SK-N-SH (cell line): ENCODE data around the gene GLDC. TPM values are rescaled to one million over a fixed set of nuclear protein-coding genes. Genes with fewer than 3 reads are reported as not detected.
A peak's percentile ranks its signal among the peaks of the same experiment; 100 is the strongest.
"Not testable (repeated sequence)": the region's sequence is repeated elsewhere in the genome, so short reads cannot be mapped to it uniquely, and the experiment has no call there.

Experiments used
- CTCF ChIA-PET: fragments of 300-600, 350-600 bp; formaldehyde crosslinking; extraction: SDS; loops from one replicate; lab custom pipeline; 2021; lab: Yijun Ruan, JAX
- POLR2A ChIA-PET: fragments of 350-600 bp; sonication (Branson Sonifier 250); formaldehyde crosslinking; extraction: SDS; loops from one replicate; lab custom pipeline; 2020; ENCODE audit warnings: antibody characterized with exemption, inconsistent platforms; lab: Yijun Ruan, JAX
- DNase-seq: peaks from one replicate; pipeline ENCODE4 v3.0.0; 2012
- H2AFZ ChIP-seq: fragments of 200-600 bp; sonication (generic); 2 replicates; pipeline ENCODE4 v1.8.1; 2016; ENCODE audit warnings: antibody characterized with exemption, mild to moderate bottlenecking, low read depth
- H3F3A ChIP-seq: fragments of 200-600 bp; sonication (generic); replicated peaks from 2 replicates; pipeline ENCODE3; 2016; ENCODE audit warnings: antibody characterized with exemption, mild to moderate bottlenecking; ENCODE audit not compliant: insufficient read depth
- H3K27ac ChIP-seq, 2 experiments: fragments of 200-500 bp in 1 of 2; fragments of 200-600 bp in 1 of 2; sonication (Bioruptor generic) in 1 of 2; sonication (generic), shearing (Covaris generic) in 1 of 2; 2 replicates each; pipeline versions ENCODE4 v1.5.1 to v1.6.1; 2014 to 2016; ENCODE audit warnings: low read depth in 2 of 2, inconsistent platforms in 1 of 2, low read length in 1 of 2, mild to moderate bottlenecking in 1 of 2, mixed read lengths in 1 of 2
- H3K27me3 ChIP-seq: fragments of 200-600 bp; sonication (generic), shearing (Covaris generic); 2 replicates; pipeline ENCODE4 v1.6.1; 2016; ENCODE audit warnings: mixed run types; ENCODE audit not compliant: insufficient read depth
- H3K36me3 ChIP-seq, 2 experiments: fragments of 200-500 bp in 1 of 2; fragments of 200-600 bp in 1 of 2; sonication (Bioruptor generic) in 1 of 2; sonication (generic) in 1 of 2; replicated peaks in 1 of 2; 2 replicates each; pipeline versions ENCODE3 to v1.5.1; 2014 to 2016; ENCODE audit warnings: low read length in 1 of 2, mild to moderate bottlenecking in 1 of 2; ENCODE audit not compliant: insufficient read depth in 2 of 2, control insufficient read depth in 1 of 2
- H3K4me1 ChIP-seq, 2 experiments: fragments of 200-500 bp in 1 of 2; fragments of 200-600 bp in 1 of 2; sonication (Bioruptor generic) in 1 of 2; sonication (generic), shearing (Covaris generic) in 1 of 2; 2 replicates each; pipeline versions ENCODE4 v1.5.1 to v1.6.1; 2014 to 2016; ENCODE audit warnings: low read depth in 1 of 2, low read length in 1 of 2, mixed run types in 1 of 2; ENCODE audit not compliant: insufficient read depth in 2 of 2, control insufficient read depth in 1 of 2
- H3K4me2 ChIP-seq: fragments of 200-600 bp; sonication (generic), shearing (Covaris generic); 2 replicates; pipeline ENCODE4 v1.6.1; 2017; ENCODE audit warnings: mixed run types
- H3K4me3 ChIP-seq, 2 experiments: fragments of 200-500 bp in 1 of 2; fragments of 200-600 bp in 1 of 2; sonication (Bioruptor generic) in 1 of 2; sonication (generic), shearing (Covaris generic) in 1 of 2; 2 replicates each; pipeline versions ENCODE4 v1.5.1 to v1.8.1; 2014 to 2016; ENCODE audit warnings: low read depth in 2 of 2, inconsistent platforms in 1 of 2, low read length in 1 of 2, mild to moderate bottlenecking in 1 of 2, mixed read lengths in 1 of 2, moderate library complexity in 1 of 2
- H3K79me2 ChIP-seq: fragments of 200-600 bp; sonication (generic); 2 replicates; pipeline ENCODE4 v1.8.1; 2017; ENCODE audit warnings: mild to moderate bottlenecking; ENCODE audit not compliant: insufficient read depth
- H3K9ac ChIP-seq: fragments of 200-600 bp; sonication (generic); 2 replicates; pipeline ENCODE4 v1.6.1; 2017; ENCODE audit warnings: mixed run types
- H3K9me2 ChIP-seq: fragments of 200-600 bp; sonication (generic); 2 replicates; pipeline ENCODE4 v1.6.1; 2017; ENCODE audit warnings: mixed run types
- H3K9me3 ChIP-seq: fragments of 200-600 bp; sonication (generic); 2 replicates; pipeline ENCODE4 v1.6.1; 2017; ENCODE audit warnings: mixed run types, mild to moderate bottlenecking, moderate library complexity
- H4K20me1 ChIP-seq: fragments of 200-600 bp; sonication (generic); 2 replicates; pipeline ENCODE4 v1.6.1; 2017; ENCODE audit warnings: mild to moderate bottlenecking, mixed run types; ENCODE audit not compliant: insufficient read depth
- CHD2 ChIP-seq: fragments of 150-350 bp; IDR thresholded peaks from 2 replicates; pipeline ENCODE4 v1.6.1; 2018; ENCODE audit warnings: low read length; ENCODE audit not compliant: partially characterized antibody
- EP300 ChIP-seq, 2 experiments: IDR thresholded peaks; 2 replicates each; pipeline versions ENCODE4 v1.4.0 to v1.6.1; 2012; ENCODE audit warnings: borderline replicate concordance in 1 of 2, low read depth in 1 of 2, low read length in 1 of 2
- EZH2phosphoT487 ChIP-seq: fragments of 200-600 bp; sonication (generic); IDR thresholded peaks from 2 replicates; pipeline ENCODE4 v1.6.1; 2017; ENCODE audit warnings: low read depth, mixed run types, mild to moderate bottlenecking, antibody characterized with exemption, moderate library complexity, borderline replicate concordance
- FOSL2 ChIP-seq: IDR thresholded peaks from 2 replicates; pipeline ENCODE4 v1.4.0; 2012; ENCODE audit warnings: low read depth, mild to moderate bottlenecking, moderate library complexity, borderline replicate concordance
- FOXM1 ChIP-seq: IDR thresholded peaks from 2 replicates; pipeline ENCODE4 v1.4.0; 2012; ENCODE audit warnings: low read depth, mild to moderate bottlenecking
- GATA2 ChIP-seq: sonication (generic); formaldehyde crosslinking; IDR thresholded peaks from 2 replicates; pipeline ENCODE4 v1.5.0; 2020; ENCODE audit warnings: mild to moderate bottlenecking, missing genetic modification reagents
- NFIC ChIP-seq: IDR thresholded peaks from 2 replicates; pipeline ENCODE4 v1.4.0; 2012; ENCODE audit warnings: borderline replicate concordance
- NRF1 ChIP-seq: IDR thresholded peaks from 2 replicates; pipeline ENCODE4 v1.6.1; 2012; ENCODE audit warnings: low read depth, mild to moderate bottlenecking, low read length
- POLR2AphosphoS5 ChIP-seq: IDR thresholded peaks from 2 replicates; pipeline ENCODE4 v1.6.1; 2012; ENCODE audit warnings: low read depth, low read length
- RCOR1 ChIP-seq: fragments of 150-350 bp; IDR thresholded peaks from 2 replicates; pipeline ENCODE4 v1.6.1; 2017; ENCODE audit warnings: antibody characterized with exemption, low read length
- SMC3 ChIP-seq: IDR thresholded peaks from 2 replicates; pipeline ENCODE4 v1.6.1; 2012; ENCODE audit warnings: low read depth, low read length, improper control_type of control experiment
- TEAD4 ChIP-seq: IDR thresholded peaks from 2 replicates; pipeline ENCODE4 v1.4.0; 2012; ENCODE audit warnings: mild to moderate bottlenecking, borderline replicate concordance; ENCODE audit not compliant: insufficient read depth
- YY1 ChIP-seq: IDR thresholded peaks from 2 replicates; pipeline ENCODE4 v1.4.0; 2012; ENCODE audit warnings: low read depth, mild to moderate bottlenecking
- WGBS: methylation state at CpG from one replicate; pipeline ENCODE4 v1.1.6; 2017; ENCODE audit warnings: low lambda C conversion rate; 5-methylcytosine and 5-hydroxymethylcytosine counted together
- polyA plus RNA-seq, 3 experiments: library from polyadenylated mRNA; depleted of rRNA; stranded (reverse); fragments of >200 nt; gene quantifications; 2 replicates each; pipeline ENCODE4 v1.2.3, GENCODE V29; 2012
- TF ChIP-seq, protein P1 (sequence below): IDR thresholded peaks from 2 replicates; pipeline ENCODE4 v1.4.0; 2012; ENCODE audit warnings: low read depth, borderline replicate concordance
- TF ChIP-seq, protein P2 (sequence below): IDR thresholded peaks from 2 replicates; pipeline ENCODE4 v1.4.0; 2012; ENCODE audit warnings: low read depth, borderline replicate concordance
- TF ChIP-seq, protein P3 (sequence below): IDR thresholded peaks from 2 replicates; pipeline ENCODE4 v1.4.0; 2012; ENCODE audit warnings: low read depth
- TF ChIP-seq, protein P4 (sequence below): fragments of 200-600 bp; sonication (generic); IDR thresholded peaks from 2 replicates; pipeline ENCODE4 v1.6.1; 2017; ENCODE audit warnings: antibody characterized with exemption, mild to moderate bottlenecking, moderate library complexity

The GLDC gene
- polyA plus RNA-seq, 1 of the 3 experiments (the other 2 are of a cell fraction) = 4.1 TPM

DNA sequence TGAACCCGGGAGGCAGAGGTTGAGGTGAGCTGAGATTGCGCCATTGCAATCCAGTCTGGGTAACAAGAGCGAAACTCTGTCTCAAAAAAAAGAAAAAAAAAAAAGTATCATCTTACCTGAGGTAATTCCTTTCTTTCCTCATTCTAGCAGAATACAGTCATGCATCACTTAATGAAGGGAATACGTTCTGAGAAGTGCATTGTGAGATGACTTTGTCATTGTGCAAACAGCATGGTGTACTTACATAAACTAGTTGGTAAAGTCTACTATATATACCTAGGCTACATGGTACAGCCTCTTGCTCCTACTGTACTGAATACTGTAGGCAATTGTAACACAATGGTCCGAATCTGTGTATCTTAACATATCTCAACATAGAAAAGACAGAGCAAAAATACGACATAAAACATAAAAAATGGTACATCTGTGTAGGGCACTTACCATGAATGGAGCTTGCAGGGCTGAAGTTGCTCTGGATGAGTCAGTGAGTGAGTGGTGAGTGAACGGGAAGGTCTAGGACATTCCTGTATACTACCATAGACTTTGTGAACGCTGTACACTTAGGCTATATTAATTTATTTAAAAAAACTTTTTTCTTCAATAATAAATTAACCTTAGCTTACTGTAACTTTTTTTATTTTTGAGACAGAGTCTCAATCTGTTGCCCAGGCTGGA is 100.4 kb downstream of the GLDC start:
- CTCF ChIA-PET = interaction anchor here (0.9 kb wide), 1 partner anchor 25 kb away, joined by 3 read pairs; no protein-coding TSS in a partner anchor
- TF ChIP-seq GATA2 (CRISPR knock-in tag) (no peak), NFIC (no peak), POLR2AphosphoS5 (no peak), FOSL2 (peak; percentile 3; the same call in 1 of the 2 replicates)

DNA sequence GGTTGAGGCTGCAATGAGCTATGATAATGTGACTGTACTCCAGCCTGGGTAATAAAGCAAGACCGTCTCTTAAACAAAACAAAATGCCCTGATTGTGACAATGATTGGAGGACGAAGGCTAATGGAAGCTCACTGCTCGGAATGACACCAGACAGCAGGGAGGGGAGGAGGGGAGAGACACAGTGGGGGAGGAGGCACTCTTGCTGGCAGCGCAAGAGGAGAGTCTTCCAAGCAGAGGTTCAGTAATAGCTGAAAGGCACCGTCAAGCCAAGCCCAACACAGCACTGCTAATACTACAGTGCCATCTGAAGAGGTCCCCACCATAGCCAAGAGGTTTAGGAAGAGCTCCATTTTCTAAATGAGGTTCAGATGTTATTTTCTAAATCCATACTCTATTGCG is 102.3 kb downstream of the GLDC start:
- TF ChIP-seq, protein P1, sequence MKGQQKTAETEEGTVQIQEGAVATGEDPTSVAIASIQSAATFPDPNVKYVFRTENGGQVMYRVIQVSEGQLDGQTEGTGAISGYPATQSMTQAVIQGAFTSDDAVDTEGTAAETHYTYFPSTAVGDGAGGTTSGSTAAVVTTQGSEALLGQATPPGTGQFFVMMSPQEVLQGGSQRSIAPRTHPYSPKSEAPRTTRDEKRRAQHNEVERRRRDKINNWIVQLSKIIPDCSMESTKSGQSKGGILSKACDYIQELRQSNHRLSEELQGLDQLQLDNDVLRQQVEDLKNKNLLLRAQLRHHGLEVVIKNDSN = no peak
- no peak for TF ChIP-seq EZH2phosphoT487
- TF ChIP-seq NRF1 = no peak
- no peak for TF ChIP-seq YY1
- no peak for TF ChIP-seq CHD2
- TF ChIP-seq SMC3 = no peak
- TF ChIP-seq, protein P2, sequence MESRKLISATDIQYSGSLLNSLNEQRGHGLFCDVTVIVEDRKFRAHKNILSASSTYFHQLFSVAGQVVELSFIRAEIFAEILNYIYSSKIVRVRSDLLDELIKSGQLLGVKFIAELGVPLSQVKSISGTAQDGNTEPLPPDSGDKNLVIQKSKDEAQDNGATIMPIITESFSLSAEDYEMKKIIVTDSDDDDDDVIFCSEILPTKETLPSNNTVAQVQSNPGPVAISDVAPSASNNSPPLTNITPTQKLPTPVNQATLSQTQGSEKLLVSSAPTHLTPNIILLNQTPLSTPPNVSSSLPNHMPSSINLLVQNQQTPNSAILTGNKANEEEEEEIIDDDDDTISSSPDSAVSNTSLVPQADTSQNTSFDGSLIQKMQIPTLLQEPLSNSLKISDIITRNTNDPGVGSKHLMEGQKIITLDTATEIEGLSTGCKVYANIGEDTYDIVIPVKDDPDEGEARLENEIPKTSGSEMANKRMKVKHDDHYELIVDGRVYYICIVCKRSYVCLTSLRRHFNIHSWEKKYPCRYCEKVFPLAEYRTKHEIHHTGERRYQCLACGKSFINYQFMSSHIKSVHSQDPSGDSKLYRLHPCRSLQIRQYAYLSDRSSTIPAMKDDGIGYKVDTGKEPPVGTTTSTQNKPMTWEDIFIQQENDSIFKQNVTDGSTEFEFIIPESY = no peak
- no peak for TF ChIP-seq RCOR1
- TF ChIP-seq EP300 (IDR thresholded peaks at IDR 0.05; ENCODE audit: borderline replicate concordance in 1 of 2, low read depth in 1 of 2, low read length in 1 of 2) = no peak
- TF ChIP-seq GATA2 (CRISPR knock-in tag) = no peak
- TF ChIP-seq, protein P3, sequence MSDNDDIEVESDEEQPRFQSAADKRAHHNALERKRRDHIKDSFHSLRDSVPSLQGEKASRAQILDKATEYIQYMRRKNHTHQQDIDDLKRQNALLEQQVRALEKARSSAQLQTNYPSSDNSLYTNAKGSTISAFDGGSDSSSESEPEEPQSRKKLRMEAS = no peak
- TF ChIP-seq, protein P4, sequence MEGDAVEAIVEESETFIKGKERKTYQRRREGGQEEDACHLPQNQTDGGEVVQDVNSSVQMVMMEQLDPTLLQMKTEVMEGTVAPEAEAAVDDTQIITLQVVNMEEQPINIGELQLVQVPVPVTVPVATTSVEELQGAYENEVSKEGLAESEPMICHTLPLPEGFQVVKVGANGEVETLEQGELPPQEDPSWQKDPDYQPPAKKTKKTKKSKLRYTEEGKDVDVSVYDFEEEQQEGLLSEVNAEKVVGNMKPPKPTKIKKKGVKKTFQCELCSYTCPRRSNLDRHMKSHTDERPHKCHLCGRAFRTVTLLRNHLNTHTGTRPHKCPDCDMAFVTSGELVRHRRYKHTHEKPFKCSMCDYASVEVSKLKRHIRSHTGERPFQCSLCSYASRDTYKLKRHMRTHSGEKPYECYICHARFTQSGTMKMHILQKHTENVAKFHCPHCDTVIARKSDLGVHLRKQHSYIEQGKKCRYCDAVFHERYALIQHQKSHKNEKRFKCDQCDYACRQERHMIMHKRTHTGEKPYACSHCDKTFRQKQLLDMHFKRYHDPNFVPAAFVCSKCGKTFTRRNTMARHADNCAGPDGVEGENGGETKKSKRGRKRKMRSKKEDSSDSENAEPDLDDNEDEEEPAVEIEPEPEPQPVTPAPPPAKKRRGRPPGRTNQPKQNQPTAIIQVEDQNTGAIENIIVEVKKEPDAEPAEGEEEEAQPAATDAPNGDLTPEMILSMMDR = no peak
- TF ChIP-seq TEAD4 = no peak
- TF ChIP-seq FOXM1 = no peak
- peaks cover 3% of the 10 kb centered on the region for H3F3A ChIP-seq
- no peaks in the 10 kb centered on the region for H3K27me3 ChIP-seq
- no peak overlapping the region for H3K27ac ChIP-seq
- POLR2A ChIA-PET = no interaction called here
- H3K9me2 ChIP-seq = no peaks in the 10 kb centered on the region
- no peaks in the 10 kb centered on the region; a peak in 1 of 4 replicates for H3K4me1 ChIP-seq
- DNase-seq = no peak
- H2AFZ ChIP-seq = no peak overlapping the region
- CTCF ChIA-PET = interaction anchor here (0.7 to 1.2 kb wide), 3 partner anchors 12 to 190 kb away, joined by 3 read pairs; no protein-coding TSS in a partner anchor
- H3K36me3 ChIP-seq = no peaks in the 10 kb centered on the region
- no peak overlapping the region for H3K9ac ChIP-seq
- H3K4me2 ChIP-seq = no peak overlapping the region
- H4K20me1 ChIP-seq = no peaks in the 10 kb centered on the region
- no peak overlapping the region for H3K4me3 ChIP-seq
- no peaks in the 10 kb centered on the region for H3K79me2 ChIP-seq
- H3K9me3 ChIP-seq = no peaks in the 10 kb centered on the region
- 87% methylated on average over 6 of the region's 6 CpGs for WGBS

More for the DNA sequence above, 100.4 kb downstream of the GLDC start:
- H3K36me3 ChIP-seq = no peaks in the 10 kb centered on the region
- H3K9ac ChIP-seq = no peak overlapping the region
- H3K4me3 ChIP-seq = no peak overlapping the region
- peaks cover 3% of the 10 kb centered on the region for H3F3A ChIP-seq
- no peak for DNase-seq
- H3K79me2 ChIP-seq = no peaks in the 10 kb centered on the region
- no peak overlapping the region for H3K27ac ChIP-seq
- peaks cover 0 to 5% of the 10 kb centered on the region in 2 experiments; a peak in 1 of 4 replicates for H3K4me1 ChIP-seq
- H2AFZ ChIP-seq = no peak overlapping the region
- no peaks in the 10 kb centered on the region for H3K9me3 ChIP-seq
- no peaks in the 10 kb centered on the region for H3K9me2 ChIP-seq
- H4K20me1 ChIP-seq = no peaks in the 10 kb centered on the region
- WGBS = 87% methylated on average over 8 of the region's 8 CpGs
- POLR2A ChIA-PET = no interaction called here
- H3K4me2 ChIP-seq = no peak overlapping the region
- no peaks in the 10 kb centered on the region for H3K27me3 ChIP-seq

DNA sequence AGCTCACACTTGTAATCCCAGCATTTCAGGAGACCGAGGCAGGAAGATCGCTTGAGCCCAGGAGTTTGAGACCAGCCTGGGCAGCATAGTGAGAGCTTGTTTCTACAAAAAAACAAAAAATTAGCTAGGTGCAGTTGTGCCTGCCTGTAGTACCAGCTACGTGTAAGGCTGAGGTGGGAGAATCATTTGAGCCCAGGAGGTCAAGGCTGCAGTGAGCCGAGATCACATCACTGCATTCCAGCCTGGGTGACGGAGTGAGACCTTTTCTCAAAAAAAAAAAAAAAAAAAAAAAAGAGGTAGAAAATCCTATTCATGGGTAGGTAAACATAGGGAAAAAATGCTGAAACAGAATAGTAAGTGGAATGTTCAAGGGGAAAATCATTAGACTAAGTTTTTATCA is 102.9 kb downstream of the GLDC start:
- DNase-seq, H3K4me1 ChIP-seq, H3K27me3 ChIP-seq, H3K9me3 ChIP-seq, H3K9me2 ChIP-seq, H3F3A ChIP-seq, H3K27ac ChIP-seq, H2AFZ ChIP-seq, POLR2A ChIA-PET, H3K79me2 ChIP-seq, H3K9ac ChIP-seq, H3K36me3 ChIP-seq, H3K4me2 ChIP-seq, H3K4me3 ChIP-seq, H4K20me1 ChIP-seq: not testable (repeated sequence)
- CTCF ChIA-PET = interaction anchor here (1.0 kb wide), 1 partner anchor 188 kb away, joined by 3 read pairs; no protein-coding TSS in a partner anchor
- WGBS = 90% methylated on average over 5 of the region's 5 CpGs
